Adrenal gland (tissue), 12 donors: Measurements from ENCODE around the gene B3GALT6. TPM values are rescaled to one million over a fixed set of nuclear protein-coding genes. Genes with fewer than 3 reads are reported as not detected.

ENCODE experiments used
- DNase-seq, 7 donors: peaks; one replicate each; pipeline ENCODE4 v3.0.0-alpha.2; 2019 to 2020
- H3K27ac ChIP-seq, 5 donors: fragments of 200-600 bp; sonication (generic) in 4 of 5; 1 replicate in 3 of 5; 2 replicates in 2 of 5; pipeline versions ENCODE4 v1.5.1 to v1.8.0; 2016 to 2020; ENCODE audit warnings: mild to moderate bottlenecking in 1 of 5
- H3K27me3 ChIP-seq: fragments of 200-600 bp; 2 replicates; pipeline ENCODE4 v1.8.0; 2021
- H3K36me3 ChIP-seq, 2 donors: fragments of 200-600 bp; replicated peaks in 1 of 2; 1 replicate in 1 of 2; 2 replicates in 1 of 2; pipeline versions ENCODE4 v1.5.1 to v1.8.0; 2018 to 2022
- H3K4me1 ChIP-seq, 2 donors: fragments of 200-600 bp; replicated peaks in 1 of 2; 1 replicate in 1 of 2; 2 replicates in 1 of 2; pipeline versions ENCODE4 v1.5.1 to v1.8.0; 2018 to 2021
- H3K4me3 ChIP-seq, 4 donors: fragments of 200-600 bp; sonication (generic) in 3 of 4; one replicate each; pipeline ENCODE4 v1.5.1; 2016 to 2018
- H3K9me3 ChIP-seq, 3 donors: fragments of 200-600 bp; sonication (generic) in 1 of 3; replicated peaks in 1 of 3; 1 replicate in 2 of 3; 2 replicates in 1 of 3; pipeline versions ENCODE4 v1.5.1 to v1.8.0; 2016 to 2021
- POLR2A ChIP-seq, 2 donors: fragments of 450-650 bp; IDR thresholded peaks; one replicate each; pipeline ENCODE4 v1.6.1; 2017; ENCODE audit warnings: antibody characterized with exemption in 2 of 2, mild to moderate bottlenecking in 2 of 2, moderate library complexity in 1 of 2
- WGBS, 4 donors: extraction: QIAGEN DNeasy Blood & Tissue Kit in 2 of 4; methylation state at CpG; one replicate each; pipeline versions ENCODE4 v1.1.5 to v1.1.7; 2013 to 2017; 5-methylcytosine and 5-hydroxymethylcytosine counted together
- intact Hi-C, 2 donors: fragments of 100-400 bp; cut with DNase I; formaldehyde crosslinking; loops; one replicate each; pipeline versions ENCODE4 v1.14.1 to v1.15.0; 2022 to 2023
- polyA plus RNA-seq, 3 donors: library from polyadenylated mRNA; stranded (reverse); fragments of 200-250 nt in 2 of 3; fragments of 350-450 nt in 1 of 3; fragmentation: Illumina TruSeq in 1 of 3; extraction: RNeasy Lipid Tissue Mini Kit (QIAGEN cat#74804) in 1 of 3; gene quantifications; one replicate each; pipeline ENCODE4 v1.2.3, GENCODE V29; 2013 to 2014
- total RNA-seq, 9 donors: library from RNA; depleted of rRNA in 4 of 9; stranded (reverse); fragments of >200 nt in 4 of 9; fragments of 120-200 nt in 1 of 9; fragmentation: NEBNext Ultra II Directional in 1 of 9; extraction: Animal tissue kit (Norgen Biotek cat#: 25700) in 1 of 9; gene quantifications; one replicate each; pipeline versions ENCODE4 v1.1.0 to v1.2.4, GENCODE V29; 2013 to 2023
- TF ChIP-seq, protein P1 (sequence below), 6 experiments: fragments of 450-650 bp in 4 of 6; fragments of 200-600 bp in 2 of 6; sonication (generic) in 1 of 6; IDR thresholded peaks; 1 replicate in 5 of 6; 2 replicates in 1 of 6; pipeline versions ENCODE4 v1.5.1 to v1.8.0; 2016 to 2021; ENCODE audit warnings: antibody characterized with exemption in 6 of 6, mild to moderate bottlenecking in 2 of 6, moderate library complexity in 1 of 6
- donor health status: healthy with polysubstance abuse.
- donor health status: Bipolar disorder and iron deficiency.
- donor health status: DM: yes; HTN: yes; CAD: no.
- donor health status: DM: no; HTN: no; CAD: no.
- donor health status: DM: no; HTN: no; CAD: no.
- donor health status: DM: yes; HTN: yes; CAD: no.

B3GALT6 gene
- total and polyA plus RNA-seq, 12 donors, result 7.2 to 39.4 (median 16.7) TPM

DNA sequence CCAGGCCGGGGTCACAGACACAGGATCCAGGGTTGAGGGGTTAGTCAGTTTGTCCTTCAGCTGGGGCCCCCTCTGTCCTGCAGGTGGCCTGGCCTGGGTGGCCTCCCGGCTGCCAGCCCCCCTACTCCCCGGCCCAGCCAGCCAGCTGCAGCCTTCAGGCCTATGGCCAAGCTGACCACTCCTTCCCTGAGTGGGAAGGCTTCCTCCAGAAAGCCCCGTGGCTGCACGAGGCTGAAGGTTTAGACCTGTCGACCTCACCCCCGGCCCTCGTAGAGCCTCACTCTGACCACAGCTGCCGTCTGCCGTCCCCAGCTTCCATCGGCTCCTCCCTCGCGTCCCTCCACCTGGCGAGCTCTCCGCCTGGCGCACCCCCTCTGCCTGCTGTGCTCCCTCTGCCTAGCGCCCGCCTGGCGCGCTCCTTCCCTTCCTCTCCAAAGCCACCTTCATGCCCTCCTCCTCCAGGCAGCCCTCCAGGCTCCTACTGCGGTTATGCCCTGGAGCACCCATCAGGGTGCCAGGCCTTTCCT lies 48.8 kb upstream of the B3GALT6 start:
- DNase-seq, result no peak
- no peaks in the 10 kb centered on the region for H3K36me3 ChIP-seq
- H3K27me3 ChIP-seq, result peaks cover 22% of the 10 kb centered on the region
- no peak overlapping the region for H3K4me3 ChIP-seq
- no peak for TF ChIP-seq POLR2A (IDR thresholded peaks at IDR 0.05)
- TF ChIP-seq, protein P1, sequence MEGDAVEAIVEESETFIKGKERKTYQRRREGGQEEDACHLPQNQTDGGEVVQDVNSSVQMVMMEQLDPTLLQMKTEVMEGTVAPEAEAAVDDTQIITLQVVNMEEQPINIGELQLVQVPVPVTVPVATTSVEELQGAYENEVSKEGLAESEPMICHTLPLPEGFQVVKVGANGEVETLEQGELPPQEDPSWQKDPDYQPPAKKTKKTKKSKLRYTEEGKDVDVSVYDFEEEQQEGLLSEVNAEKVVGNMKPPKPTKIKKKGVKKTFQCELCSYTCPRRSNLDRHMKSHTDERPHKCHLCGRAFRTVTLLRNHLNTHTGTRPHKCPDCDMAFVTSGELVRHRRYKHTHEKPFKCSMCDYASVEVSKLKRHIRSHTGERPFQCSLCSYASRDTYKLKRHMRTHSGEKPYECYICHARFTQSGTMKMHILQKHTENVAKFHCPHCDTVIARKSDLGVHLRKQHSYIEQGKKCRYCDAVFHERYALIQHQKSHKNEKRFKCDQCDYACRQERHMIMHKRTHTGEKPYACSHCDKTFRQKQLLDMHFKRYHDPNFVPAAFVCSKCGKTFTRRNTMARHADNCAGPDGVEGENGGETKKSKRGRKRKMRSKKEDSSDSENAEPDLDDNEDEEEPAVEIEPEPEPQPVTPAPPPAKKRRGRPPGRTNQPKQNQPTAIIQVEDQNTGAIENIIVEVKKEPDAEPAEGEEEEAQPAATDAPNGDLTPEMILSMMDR (IDR thresholded peaks at IDR 0.05), result no peak
- no peaks in the 10 kb centered on the region for H3K9me3 ChIP-seq
- 67 to 76% (median 69%) methylated on average over 19 to 21 of the region's 21 CpGs for WGBS, 4 donors
- H3K4me1 ChIP-seq, result no peaks in the 10 kb centered on the region
- no peak overlapping the region for H3K27ac ChIP-seq
- intact Hi-C loops, result no loop called here

GRCh38 chr1:1183833-1184775 lies 47.9 kb upstream of the B3GALT6 start:
- TF ChIP-seq POLR2A (IDR thresholded peaks at IDR 0.05), result no peak
- TF ChIP-seq, protein P1 (IDR thresholded peaks at IDR 0.05), result no peak
- Histone ChIP-seq H3K9me3 (no peaks in the 10 kb centered on the region), H3K27ac (no peak overlapping the region), H3K4me3 (no peak overlapping the region), H3K4me1 (no peaks in the 10 kb centered on the region), H3K27me3 (peaks cover 16% of the 10 kb centered on the region), H3K36me3 (no peaks in the 10 kb centered on the region)
- peak in 1 of 7 donors; percentile 3 for DNase-seq
- WGBS, 4 donors, result 71 to 86% (median 81%) methylated on average over 14 to 32 of the region's 33 CpGs
- intact Hi-C loops, result no loop called here

GRCh38 chr1:1185101-1185765 lies 46.8 kb upstream of the B3GALT6 start:
- TF ChIP-seq, protein P1 (IDR thresholded peaks at IDR 0.05), result no peak
- TF ChIP-seq POLR2A (IDR thresholded peaks at IDR 0.05), result no peak
- Histone ChIP-seq H3K27ac (no peak overlapping the region), H3K4me3 (no peak overlapping the region), H3K4me1 (no peaks in the 10 kb centered on the region), H3K9me3 (no peaks in the 10 kb centered on the region), H3K36me3 (no peaks in the 10 kb centered on the region), H3K27me3 (peaks cover 11% of the 10 kb centered on the region)
- intact Hi-C loops, result no loop called here
- DNase-seq, result peak in 1 of 7 donors; percentile 5
- WGBS, 4 donors, result 86 to 89% (median 87%) methylated on average over 13 to 31 of the region's 31 CpGs

DNA sequence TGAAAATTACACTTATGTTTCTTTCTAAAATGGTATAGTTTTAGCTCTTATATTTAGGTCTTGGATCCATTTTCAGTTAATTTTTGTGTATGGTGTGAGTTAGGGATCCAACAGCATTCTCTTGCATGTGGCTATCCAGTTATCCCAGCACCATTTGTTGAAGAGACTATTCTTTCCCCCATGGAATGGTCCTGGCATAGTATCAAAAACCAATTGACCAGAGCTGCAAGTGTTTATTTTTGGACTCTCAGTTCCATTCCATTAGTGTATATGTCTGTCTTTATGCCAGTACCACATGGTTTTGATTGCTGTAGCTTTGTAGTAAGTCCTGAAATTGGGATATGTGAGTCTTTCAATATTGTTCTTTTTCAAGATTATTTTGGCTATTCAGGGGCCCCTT lies 44.1 kb upstream of the B3GALT6 start:
- TF ChIP-seq, protein P1 (IDR thresholded peaks at IDR 0.05), result no peak
- no peak for TF ChIP-seq POLR2A (IDR thresholded peaks at IDR 0.05)
- H3K27me3 ChIP-seq, result peaks cover 7% of the 10 kb centered on the region
- H3K9me3 ChIP-seq, result no peaks in the 10 kb centered on the region
- no peak overlapping the region for H3K27ac ChIP-seq
- H3K4me1 ChIP-seq, result no peaks in the 10 kb centered on the region
- intact Hi-C loops, result no loop called here
- no peak for DNase-seq
- no peaks in the 10 kb centered on the region for H3K36me3 ChIP-seq
- no peak overlapping the region for H3K4me3 ChIP-seq
